HEK293T (cell line): ENCODE results near the gene GCA.

Experiments used
- CTCF ChIA-PET: fragments of 350-600 bp; formaldehyde crosslinking; extraction: SDS; loops from one replicate; lab custom pipeline; 2021; ENCODE audit warnings: antibody characterized with exemption, inconsistent platforms; lab: Yijun Ruan, JAX
- POLR2A ChIA-PET: fragments of 350-600 bp; formaldehyde crosslinking; extraction: SDS; loops from one replicate; lab custom pipeline; 2020; ENCODE audit warnings: antibody characterized with exemption, inconsistent platforms; lab: Yijun Ruan, JAX
- DNase-seq: peaks from one replicate; pipeline ENCODE4 v3.0.0; 2012; ENCODE audit warnings: mixed read lengths; ENCODE audit errors: extremely low spot score
- ARNT ChIP-seq: fragments of 450-650 bp; IDR thresholded peaks from 2 replicates; pipeline ENCODE4 v1.6.1; 2017; ENCODE audit warnings: mild to moderate bottlenecking
- BHLHE40 ChIP-seq: fragments of 450-650 bp; IDR thresholded peaks from 2 replicates; pipeline ENCODE4 v1.6.1; 2016; ENCODE audit warnings: mild to moderate bottlenecking, moderate library complexity, borderline replicate concordance
- CTBP1 ChIP-seq: fragments of 450-650 bp; IDR thresholded peaks from 2 replicates; pipeline ENCODE4 v1.6.1; 2016; ENCODE audit warnings: borderline replicate concordance
- ELF4 ChIP-seq: fragments of 450-650 bp; IDR thresholded peaks from 2 replicates; pipeline ENCODE4 v1.6.1; 2017; ENCODE audit warnings: antibody characterized with exemption
- FOXA1 ChIP-seq: fragments of 450-650 bp; IDR thresholded peaks from 2 replicates; pipeline ENCODE4 v1.6.1; 2016; ENCODE audit warnings: mild to moderate bottlenecking
- FOXK2 ChIP-seq: fragments of 450-650 bp; IDR thresholded peaks from 2 replicates; pipeline ENCODE4 v1.6.1; 2016; ENCODE audit warnings: mild to moderate bottlenecking
- FOXM1 ChIP-seq: fragments of 450-650 bp; IDR thresholded peaks from 2 replicates; pipeline ENCODE4 v1.6.1; 2017; ENCODE audit warnings: mild to moderate bottlenecking, borderline replicate concordance
- HDGF ChIP-seq: fragments of 450-650 bp; IDR thresholded peaks from 2 replicates; pipeline ENCODE4 v1.6.1; 2017; ENCODE audit warnings: antibody characterized with exemption, borderline replicate concordance
- L3MBTL2 ChIP-seq: fragments of 450-650 bp; conservative IDR thresholded peaks from 2 replicates; pipeline ENCODE4 v1.6.1; 2016; ENCODE audit warnings: mild to moderate bottlenecking
- LEF1 ChIP-seq: fragments of 450-650 bp; IDR thresholded peaks from 2 replicates; pipeline ENCODE4 v1.6.1; 2017; ENCODE audit warnings: mild to moderate bottlenecking, borderline replicate concordance
- NFRKB ChIP-seq: fragments of 450-650 bp; IDR thresholded peaks from 2 replicates; pipeline ENCODE4 v1.6.1; 2016; ENCODE audit warnings: mild to moderate bottlenecking, moderate library complexity
- SP1 ChIP-seq: fragments of 450-650 bp; IDR thresholded peaks from 2 replicates; pipeline ENCODE4 v1.6.1; 2017
- SUZ12 ChIP-seq: fragments of 450-650 bp; IDR thresholded peaks from 2 replicates; pipeline ENCODE4 v1.6.1; 2016; ENCODE audit warnings: mild to moderate bottlenecking
- TARDBP ChIP-seq: fragments of 450-650 bp; IDR thresholded peaks from 2 replicates; pipeline ENCODE4 v1.6.1; 2016
- ZNF384 ChIP-seq: fragments of 450-650 bp; IDR thresholded peaks from 2 replicates; pipeline ENCODE4 v1.6.1; 2016
- TF ChIP-seq, protein P1 (sequence below): fragments of 450-650 bp; IDR thresholded peaks from 2 replicates; pipeline ENCODE4 v1.6.1; 2016

Gene GCA

GRCh38 chr2:162301877-162302276 lies 42.1 kb upstream of the GCA start:
- TF ChIP-seq NFRKB (no peak), ELF4 (no peak), FOXK2 (no peak), LEF1 (no peak), ARNT (no peak)
- TF ChIP-seq, protein P1, sequence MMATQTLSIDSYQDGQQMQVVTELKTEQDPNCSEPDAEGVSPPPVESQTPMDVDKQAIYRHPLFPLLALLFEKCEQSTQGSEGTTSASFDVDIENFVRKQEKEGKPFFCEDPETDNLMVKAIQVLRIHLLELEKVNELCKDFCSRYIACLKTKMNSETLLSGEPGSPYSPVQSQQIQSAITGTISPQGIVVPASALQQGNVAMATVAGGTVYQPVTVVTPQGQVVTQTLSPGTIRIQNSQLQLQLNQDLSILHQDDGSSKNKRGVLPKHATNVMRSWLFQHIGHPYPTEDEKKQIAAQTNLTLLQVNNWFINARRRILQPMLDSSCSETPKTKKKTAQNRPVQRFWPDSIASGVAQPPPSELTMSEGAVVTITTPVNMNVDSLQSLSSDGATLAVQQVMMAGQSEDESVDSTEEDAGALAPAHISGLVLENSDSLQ: no peak
- CTCF ChIA-PET: interaction anchor here (1.0 to 1.2 kb wide), 3 partner anchors 12 to 42 kb away, joined by 3 to 4 read pairs (median 4); partner anchors contain the start of gene GCA
- POLR2A ChIA-PET: no interaction called here
- no peak for DNase-seq

GRCh38 chr2:162305901-162306300 lies 38.0 kb upstream of the GCA start:
- DNase-seq: no peak
- POLR2A ChIA-PET: no interaction called here
- CTCF ChIA-PET: interaction anchor here (0.6 kb wide), 1 partner anchor 8 kb away, joined by 3 read pairs; no protein-coding TSS in a partner anchor
- TF ChIP-seq ARNT: no peak

- POLR2A ChIA-PET: no interaction called here
- CTCF ChIA-PET: interaction anchor here (0.7 kb wide), 1 partner anchor 11 kb away, joined by 3 read pairs; no protein-coding TSS in a partner anchor
- TF ChIP-seq HDGF (no peak), L3MBTL2 (no peak), LEF1 (no peak), CTBP1 (no peak), SUZ12 (no peak), BHLHE40 (no peak)
- no peak for DNase-seq
Measured at GRCh38 chr2:162308747-162309503, 35.0 kb upstream of the GCA start.

GRCh38 chr2:162312853-162313252 lies 31.1 kb upstream of the GCA start:
- ChIA-PET POLR2A (no interaction called here), CTCF (interaction anchor here (1.2 kb wide), 1 partner anchor 12 kb away, joined by 4 read pairs; no protein-coding TSS in a partner anchor)
- TF ChIP-seq LEF1: no peak
- TF ChIP-seq SP1: no peak
- TF ChIP-seq FOXK2: no peak
- TF ChIP-seq SUZ12: no peak
- no peak for DNase-seq

DNA sequence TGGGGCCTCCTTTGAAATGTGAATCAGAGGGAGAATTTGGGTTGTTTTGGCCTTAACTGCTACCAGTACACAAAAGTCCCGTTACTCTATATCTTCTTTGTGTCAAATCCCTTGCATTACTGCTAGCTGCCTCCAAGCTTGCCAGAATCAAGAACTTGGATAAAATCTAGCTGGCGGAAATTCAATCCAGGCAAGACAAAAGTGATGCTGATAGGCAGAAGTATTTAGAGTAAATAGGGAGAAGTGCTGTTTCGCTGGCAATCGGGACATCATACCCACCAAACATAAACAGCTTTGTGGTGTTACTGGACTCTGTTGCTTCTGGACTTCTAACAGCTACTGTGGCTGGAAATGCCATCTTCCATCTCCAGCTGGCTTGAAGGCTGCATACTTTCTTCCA lies 28.0 kb upstream of the GCA start:
- CTCF ChIA-PET: interaction anchor here (0.7 kb wide), 1 partner anchor 175 kb away, joined by 3 read pairs; no protein-coding TSS in a partner anchor
- no peak for DNase-seq
- POLR2A ChIA-PET: no interaction called here
- TF ChIP-seq, protein P1: no peak
- TF ChIP-seq TARDBP (no peak), FOXK2 (no peak), BHLHE40 (no peak), CTBP1 (no peak), LEF1 (no peak), NFRKB (no peak), L3MBTL2 (no peak), ZNF384 (no peak), SP1 (no peak), HDGF (no peak), ARNT (no peak), ELF4 (no peak), FOXM1 (no peak), SUZ12 (no peak), FOXA1 (no peak)

DNA sequence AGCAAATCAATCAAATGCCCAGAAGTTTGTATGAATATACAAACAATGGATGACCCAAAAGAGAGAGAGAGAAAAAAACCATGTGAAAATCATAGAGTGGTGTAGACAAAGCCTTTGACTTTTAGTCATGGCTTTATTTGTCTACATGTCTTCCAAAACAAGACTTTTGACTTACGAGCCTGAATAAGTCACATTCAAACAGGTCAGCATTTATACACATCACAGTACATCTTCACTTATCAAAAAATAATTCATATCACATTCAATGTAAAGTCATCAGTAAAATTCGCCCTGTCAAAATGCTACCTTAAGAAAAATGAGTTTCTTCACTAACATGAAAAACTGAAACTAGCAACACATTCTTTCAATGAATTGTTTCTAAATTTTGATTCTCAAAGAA lies 27.3 kb upstream of the GCA start:
- DNase-seq: no peak
- POLR2A ChIA-PET: no interaction called here
- CTCF ChIA-PET: no interaction called here
- TF ChIP-seq ARNT (no peak), ZNF384 (no peak), TARDBP (no peak), L3MBTL2 (no peak), FOXA1 (no peak), FOXK2 (no peak), SUZ12 (no peak), SP1 (no peak), NFRKB (no peak), CTBP1 (no peak), HDGF (no peak), BHLHE40 (no peak), ELF4 (no peak), FOXM1 (no peak)
- TF ChIP-seq, protein P1: no peak
